Measurements from ENCODE around the gene VASP.

- TF ChIP-seq POLR2A (IDR thresholded peaks at IDR 0.05; ENCODE audit: low read length) (no peak), GATA1 (IDR thresholded peaks at IDR 0.05; ENCODE audit: low read depth, low read length) (no peak)
These were observed 18.9 kb downstream of the VASP start for GRCh38 chr19:45526143-45526542.
